ENCODE data around the gene CRYBB1.

CRYBB1 gene

DNA sequence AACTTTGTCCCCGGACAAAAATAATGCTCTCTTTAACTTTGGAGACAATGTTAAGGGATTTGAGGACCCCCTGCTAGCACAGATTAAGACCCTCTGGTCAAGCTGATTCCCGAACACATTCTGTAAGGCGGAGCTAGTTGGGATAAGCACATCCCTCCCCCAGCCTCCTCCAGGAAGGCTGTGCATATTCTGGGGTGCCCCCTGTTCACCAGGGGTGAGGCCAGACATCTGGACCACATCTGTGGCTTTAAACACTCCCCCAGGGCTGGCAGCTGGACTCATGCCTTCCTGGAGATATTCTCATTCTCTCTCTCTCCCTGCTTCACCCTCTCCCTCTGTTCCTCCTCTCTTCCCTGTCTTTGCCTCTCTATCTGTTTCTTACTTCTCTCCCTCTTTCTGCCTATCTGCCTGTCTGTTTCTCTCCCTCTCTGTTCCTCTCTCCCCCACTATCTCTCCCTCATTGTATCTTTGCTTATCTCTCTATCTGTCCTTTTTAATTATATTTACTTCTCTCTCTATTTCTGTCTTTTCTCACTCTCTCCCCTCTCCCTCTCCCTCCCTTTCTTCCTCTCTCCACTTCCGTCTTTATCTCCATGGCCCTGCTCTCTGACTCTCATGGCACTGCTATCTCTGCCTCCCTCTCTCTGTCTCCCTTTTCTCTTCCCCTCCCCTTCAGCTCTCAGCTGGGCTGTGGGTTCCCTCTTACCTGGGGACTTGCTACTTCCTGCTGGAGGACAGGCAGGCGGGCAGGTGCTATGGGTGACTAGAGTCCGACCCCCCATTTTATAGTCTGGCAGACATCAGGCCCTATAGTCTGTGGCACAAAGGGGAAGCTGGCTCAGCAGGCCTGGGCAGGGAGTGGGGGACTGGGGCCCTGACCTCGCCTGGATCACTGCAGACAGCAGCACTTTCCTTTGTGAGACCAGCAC, at the start of gene CRYBB1:
TSS of gene CRYBB1 (minus strand) at position 757 of the 929 bp plus-strand sequence. CDS start 1,708 bp downstream, outside the sequence.
- H3K27ac ChIP-seq (ENCODE audit: low read depth, low read length) = no peak within 1 kb of the TSS
- no peaks in the 10 kb centered on the region for H3K36me3 ChIP-seq (ENCODE audit: insufficient read depth, low read length)
- no peak within 1 kb of the TSS for H2AFZ ChIP-seq (ENCODE audit: low read length, unreplicated experiment)
- H3K4me1 ChIP-seq (ENCODE audit: control insufficient read depth, insufficient read depth, low read length, unreplicated experiment) = no peaks in the 10 kb centered on the region
- H3K27me3 ChIP-seq (ENCODE audit: insufficient read depth, low read length) = 0 out of 2 replicates have a peak, but pooled peaks cover 6% of the 10 kb centered on the region
- no peak within 1 kb of the TSS for H3K4me3 ChIP-seq (ENCODE audit: low read depth, low read length)
- H3K79me2 ChIP-seq (ENCODE audit: control insufficient read depth, insufficient read depth, low read length, unreplicated experiment) = no peaks in the 10 kb centered on the region

GRCh38 chr22:26667140-26667539, 49.3 kb upstream of the CRYBB1 start:
- H2AFZ ChIP-seq (ENCODE audit: low read length, unreplicated experiment) = no peak overlapping the region
- H3K4me1 ChIP-seq (ENCODE audit: control insufficient read depth, insufficient read depth, low read length, unreplicated experiment) = peaks cover 5% of the 10 kb centered on the region
- no peak overlapping the region for H3K4me3 ChIP-seq (ENCODE audit: low read depth, low read length)
- no peaks in the 10 kb centered on the region for H3K36me3 ChIP-seq (ENCODE audit: insufficient read depth, low read length)
- H3K79me2 ChIP-seq (ENCODE audit: control insufficient read depth, insufficient read depth, low read length, unreplicated experiment) = no peaks in the 10 kb centered on the region
- no peaks in the 10 kb centered on the region for H3K27me3 ChIP-seq (ENCODE audit: insufficient read depth, low read length)
- H3K27ac ChIP-seq (ENCODE audit: low read depth, low read length) = no peak overlapping the region

GRCh38 chr22:26665813-26666231, 48.0 kb upstream of the CRYBB1 start:
- H3K27ac ChIP-seq (ENCODE audit: low read depth, low read length) = no peak overlapping the region
- H3K4me1 ChIP-seq (ENCODE audit: control insufficient read depth, insufficient read depth, low read length, unreplicated experiment) = peaks cover 3% of the 10 kb centered on the region
- H2AFZ ChIP-seq (ENCODE audit: low read length, unreplicated experiment) = no peak overlapping the region
- no peaks in the 10 kb centered on the region for H3K79me2 ChIP-seq (ENCODE audit: control insufficient read depth, insufficient read depth, low read length, unreplicated experiment)
- H3K36me3 ChIP-seq (ENCODE audit: insufficient read depth, low read length) = no peaks in the 10 kb centered on the region
- no peaks in the 10 kb centered on the region for H3K27me3 ChIP-seq (ENCODE audit: insufficient read depth, low read length)
- H3K4me3 ChIP-seq (ENCODE audit: low read depth, low read length) = no peak overlapping the region

DNA sequence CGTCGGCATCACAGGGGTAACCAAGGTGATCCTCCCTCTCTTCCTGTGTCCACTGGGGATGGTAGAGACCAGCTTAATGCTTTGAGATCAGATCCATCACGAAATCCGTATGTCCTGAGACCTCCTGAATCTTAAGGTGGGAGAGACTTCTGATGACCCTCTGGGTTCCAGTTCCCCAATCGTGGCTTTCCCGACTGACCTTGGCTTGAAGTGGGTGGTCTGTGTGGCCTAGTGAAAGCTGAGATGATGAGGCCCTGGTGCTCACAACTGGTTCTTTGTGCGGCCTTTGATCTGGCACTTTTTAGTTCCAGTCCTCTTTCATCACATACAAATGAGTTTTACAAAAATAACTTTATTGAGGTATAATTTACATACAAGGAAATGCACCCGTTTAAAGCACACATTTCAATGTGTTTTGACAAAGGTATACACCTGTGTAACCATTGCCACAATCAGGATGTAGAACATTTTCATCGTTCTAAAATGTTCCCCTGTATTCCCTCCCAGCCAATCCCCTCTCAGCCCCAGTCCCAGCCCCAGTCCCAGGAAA, 45.6 kb upstream of the CRYBB1 start:
- no peak overlapping the region for H3K27ac ChIP-seq (ENCODE audit: low read depth, low read length)
- peaks cover 8% of the 10 kb centered on the region for H3K4me1 ChIP-seq (ENCODE audit: control insufficient read depth, insufficient read depth, low read length, unreplicated experiment)
- H3K79me2 ChIP-seq (ENCODE audit: control insufficient read depth, insufficient read depth, low read length, unreplicated experiment) = no peaks in the 10 kb centered on the region
- peaks cover under 1% of the 10 kb centered on the region; the same call in 1 of the 2 replicates for H3K27me3 ChIP-seq (ENCODE audit: insufficient read depth, low read length)
- H2AFZ ChIP-seq (ENCODE audit: low read length, unreplicated experiment) = no peak overlapping the region
- H3K4me3 ChIP-seq (ENCODE audit: low read depth, low read length) = no peak overlapping the region
- no peaks in the 10 kb centered on the region for H3K36me3 ChIP-seq (ENCODE audit: insufficient read depth, low read length)

- H3K79me2 ChIP-seq (ENCODE audit: control insufficient read depth, insufficient read depth, low read length, unreplicated experiment) = no peaks in the 10 kb centered on the region
- H2AFZ ChIP-seq (ENCODE audit: low read length, unreplicated experiment) = no peak overlapping the region
- no peak overlapping the region for H3K27ac ChIP-seq (ENCODE audit: low read depth, low read length)
- H3K36me3 ChIP-seq (ENCODE audit: insufficient read depth, low read length) = no peaks in the 10 kb centered on the region
- no peak overlapping the region for H3K4me3 ChIP-seq (ENCODE audit: low read depth, low read length)
- peaks cover 13% of the 10 kb centered on the region; the same call in 1 of the 2 replicates for H3K27me3 ChIP-seq (ENCODE audit: insufficient read depth, low read length)
- H3K4me1 ChIP-seq (ENCODE audit: control insufficient read depth, insufficient read depth, low read length, unreplicated experiment) = peaks cover 8% of the 10 kb centered on the region
These were observed 44.3 kb upstream of the CRYBB1 start for GRCh38 chr22:26662160-26662559.

DNA sequence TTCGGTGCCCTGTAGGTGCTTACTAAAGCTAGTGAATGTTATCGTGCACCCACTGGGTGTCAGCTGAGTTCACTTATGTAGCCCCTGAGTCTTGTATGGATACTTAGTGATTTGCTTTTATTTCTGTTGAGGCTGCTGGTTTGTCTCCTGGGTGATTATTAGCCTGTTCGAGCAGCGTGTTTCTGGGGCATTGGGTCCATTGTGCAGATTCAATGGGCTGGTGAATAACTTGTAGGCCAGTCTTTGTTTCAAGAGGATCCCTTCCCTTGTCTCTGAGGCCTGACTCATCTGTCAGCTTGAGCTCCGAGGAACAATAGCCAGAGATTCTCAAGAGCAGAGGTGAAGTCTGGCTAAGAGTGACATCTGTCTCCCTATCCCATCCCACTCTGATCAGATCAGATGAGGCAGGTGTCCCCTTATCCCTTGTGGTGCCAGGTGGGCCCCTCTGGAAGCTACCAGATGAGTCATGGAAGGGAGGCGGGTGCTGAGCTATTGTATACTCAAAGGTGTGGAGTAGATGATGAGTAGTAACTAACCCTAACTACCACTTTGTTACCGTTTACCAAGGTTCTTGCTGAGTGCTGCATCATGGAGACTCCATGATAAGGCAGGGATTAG, 43.2 kb upstream of the CRYBB1 start:
- Histone ChIP-seq H3K4me1 (ENCODE audit: control insufficient read depth, insufficient read depth, low read length, unreplicated experiment) (peaks cover 6% of the 10 kb centered on the region), H3K4me3 (ENCODE audit: low read depth, low read length) (no peak overlapping the region), H3K27me3 (ENCODE audit: insufficient read depth, low read length) (peaks cover 17% of the 10 kb centered on the region; the same call in 1 of the 2 replicates), H3K36me3 (ENCODE audit: insufficient read depth, low read length) (no peaks in the 10 kb centered on the region), H3K27ac (ENCODE audit: low read depth, low read length) (no peak overlapping the region), H3K79me2 (ENCODE audit: control insufficient read depth, insufficient read depth, low read length, unreplicated experiment) (no peaks in the 10 kb centered on the region), H2AFZ (ENCODE audit: low read length, unreplicated experiment) (no peak overlapping the region)

DNA sequence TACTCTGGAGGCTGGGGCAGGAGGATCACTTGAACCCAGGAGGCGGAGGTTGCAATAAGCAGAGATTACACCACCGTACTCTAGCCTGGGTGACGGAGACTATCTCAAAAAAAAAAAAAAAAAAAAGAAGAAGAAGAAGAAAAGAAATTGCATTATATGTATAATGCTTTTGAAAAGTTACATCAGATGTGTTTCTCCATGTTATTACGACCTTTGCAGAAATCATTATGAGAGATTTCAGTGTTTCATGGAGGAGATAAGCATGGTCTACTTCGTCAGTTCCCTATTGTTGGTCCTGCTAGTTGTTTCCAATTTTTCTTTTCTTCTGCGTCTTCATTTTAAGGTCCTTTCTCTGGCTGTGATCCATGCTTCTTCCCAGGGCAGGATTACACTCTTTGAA, 42.5 kb upstream of the CRYBB1 start:
- H2AFZ ChIP-seq (ENCODE audit: low read length, unreplicated experiment) = no peak overlapping the region

GRCh38 chr22:26658671-26659478, 41.0 kb upstream of the CRYBB1 start:
- no peak overlapping the region for H2AFZ ChIP-seq (ENCODE audit: low read length, unreplicated experiment)
- H3K4me1 ChIP-seq (ENCODE audit: control insufficient read depth, insufficient read depth, low read length, unreplicated experiment) = peaks cover 5% of the 10 kb centered on the region
- H3K79me2 ChIP-seq (ENCODE audit: control insufficient read depth, insufficient read depth, low read length, unreplicated experiment) = no peaks in the 10 kb centered on the region
- H3K36me3 ChIP-seq (ENCODE audit: insufficient read depth, low read length) = no peaks in the 10 kb centered on the region
- H3K4me3 ChIP-seq (ENCODE audit: low read depth, low read length) = peak overlapping the region; percentile 66
- H3K27ac ChIP-seq (ENCODE audit: low read depth, low read length) = peak overlapping the region; percentile 29; the same call in 1 of the 2 replicates
- peaks cover 27% of the 10 kb centered on the region for H3K27me3 ChIP-seq (ENCODE audit: insufficient read depth, low read length)

More for the DNA sequence above, 42.5 kb upstream of the CRYBB1 start:
- Histone ChIP-seq H3K79me2 (ENCODE audit: control insufficient read depth, insufficient read depth, low read length, unreplicated experiment) (no peaks in the 10 kb centered on the region), H3K4me3 (ENCODE audit: low read depth, low read length) (no peak overlapping the region), H3K27ac (ENCODE audit: low read depth, low read length) (no peak overlapping the region), H3K36me3 (ENCODE audit: insufficient read depth, low read length) (no peaks in the 10 kb centered on the region), H3K4me1 (ENCODE audit: control insufficient read depth, insufficient read depth, low read length, unreplicated experiment) (peaks cover 5% of the 10 kb centered on the region), H3K27me3 (ENCODE audit: insufficient read depth, low read length) (peaks cover 20% of the 10 kb centered on the region)

DNA sequence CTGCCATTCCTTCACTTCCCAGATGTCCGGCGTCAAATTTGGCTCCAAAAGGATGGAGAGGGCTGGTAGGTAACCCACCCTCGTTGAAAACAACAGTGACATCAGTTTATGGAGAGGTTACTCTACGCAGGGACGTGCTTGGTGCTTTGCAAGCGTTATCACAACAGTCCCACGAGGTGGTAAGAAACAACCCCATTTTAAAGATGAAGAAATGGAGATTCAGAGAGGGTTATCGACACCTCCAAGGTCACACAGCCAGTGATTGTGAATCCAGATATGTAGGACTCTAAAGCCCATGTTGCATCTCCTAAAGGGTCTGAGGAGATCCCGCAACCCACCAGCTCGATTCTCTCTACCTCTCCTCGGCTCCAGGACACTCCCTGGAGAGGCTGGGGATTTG, 40.3 kb upstream of the CRYBB1 start:
- Histone ChIP-seq H3K36me3 (ENCODE audit: insufficient read depth, low read length) (no peaks in the 10 kb centered on the region), H3K4me3 (ENCODE audit: low read depth, low read length) (peak overlapping the region; percentile 66), H3K27ac (ENCODE audit: low read depth, low read length) (no peak overlapping the region), H3K4me1 (ENCODE audit: control insufficient read depth, insufficient read depth, low read length, unreplicated experiment) (peaks cover 5% of the 10 kb centered on the region), H3K79me2 (ENCODE audit: control insufficient read depth, insufficient read depth, low read length, unreplicated experiment) (no peaks in the 10 kb centered on the region), H3K27me3 (ENCODE audit: insufficient read depth, low read length) (peaks cover 32% of the 10 kb centered on the region), H2AFZ (ENCODE audit: low read length, unreplicated experiment) (no peak overlapping the region)
